ENCODE measurements around the gene DNAJC22. TPM values are rescaled to one million over a fixed set of nuclear protein-coding genes. Genes with fewer than 3 reads are reported as not detected.
A peak's percentile ranks its signal among the peaks of the same experiment; 100 is the strongest.

The DNAJC22 gene
- polyA plus RNA-seq, 1 of the 3 experiments (the other 2 are of a cell fraction) = 4.5 TPM

DNA sequence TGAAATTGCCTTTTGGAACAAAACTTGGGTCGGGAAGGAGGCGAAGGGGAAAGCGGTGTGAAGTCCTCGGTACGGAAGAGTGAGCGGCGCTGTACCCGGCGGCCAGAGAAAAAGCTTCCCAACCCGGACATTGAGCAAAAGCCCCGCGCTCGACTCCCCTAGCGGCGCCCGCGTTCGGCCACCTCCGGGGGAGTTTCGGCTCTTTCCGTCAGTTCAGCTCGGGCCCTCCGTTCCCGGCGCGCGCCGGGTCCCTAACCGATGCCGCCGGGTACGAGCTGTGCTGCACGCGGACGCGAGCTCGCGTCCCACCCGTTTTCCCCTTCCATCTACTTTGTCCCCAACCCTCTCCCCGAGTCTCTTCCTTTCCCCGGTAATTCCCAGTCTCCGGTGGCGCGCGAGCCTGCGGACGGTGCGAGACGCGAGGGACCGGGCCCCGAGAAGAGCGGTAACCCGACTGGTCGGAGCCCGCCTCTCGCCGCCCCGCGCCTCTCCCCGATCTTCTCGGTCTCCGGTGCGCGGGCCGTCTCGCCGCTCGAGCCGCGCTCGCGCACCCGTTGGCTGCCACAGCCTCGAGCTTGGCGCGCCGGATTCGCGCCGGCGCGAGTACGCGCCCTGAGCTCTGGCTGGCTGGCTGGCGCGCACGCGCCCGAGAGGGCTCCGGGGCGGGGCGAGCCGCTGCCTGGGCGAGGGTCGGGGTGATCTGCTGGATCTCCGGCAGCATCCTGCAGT is 20.1 kb downstream of the DNAJC22 start:
- H4K20me1 ChIP-seq (ENCODE audit: insufficient read depth) = peaks cover 29% of the 10 kb centered on the region
- WGBS (ENCODE audit: low lambda C conversion rate) = 1% methylated on average over 40 of the region's 97 CpGs

More for the DNA sequence above, 20.1 kb downstream of the DNAJC22 start:
- Histone ChIP-seq H3F3A (replicated peaks; ENCODE audit: insufficient read depth) (peaks cover 25% of the 10 kb centered on the region), H3K36me3 (replicated peaks in 1 of 2; ENCODE audit: control insufficient read depth in 1 of 2, insufficient read depth in 2 of 2, low read length in 1 of 2) (peaks cover 0 to 17% of the 10 kb centered on the region in 2 experiments), H3K4me1 (ENCODE audit: control insufficient read depth in 1 of 2, insufficient read depth in 2 of 2, low read depth in 1 of 2, low read length in 1 of 2) (peaks cover 3 to 6% of the 10 kb centered on the region in 2 experiments; a peak in 3 of 4 replicates), H3K27ac (ENCODE audit: low read depth in 2 of 2, low read length in 1 of 2) (peak overlapping the region; percentile 90 to 95), H2AFZ (ENCODE audit: low read depth) (peak overlapping the region; percentile 77), H3K9me3 (no peaks in the 10 kb centered on the region), H3K4me2 (peak overlapping the region; percentile 82), H3K27me3 (ENCODE audit: insufficient read depth) (no peaks in the 10 kb centered on the region), H3K4me3 (ENCODE audit: low read depth in 2 of 2, low read length in 1 of 2) (peak overlapping the region; percentile 79 to 91), H3K9ac (peak overlapping the region; percentile 98), H3K9me2 (no peaks in the 10 kb centered on the region), H3K79me2 (ENCODE audit: insufficient read depth) (peaks cover 50% of the 10 kb centered on the region)
- POLR2A ChIA-PET = interaction anchor here (0.9 to 1.6 kb wide), 11 partner anchors 8 to 237 kb away, joined by 3 to 11 read pairs (median 4); partner anchors contain the start of genes TROAP and TUBA1B
- TF ChIP-seq RCOR1 (IDR thresholded peaks at IDR 0.05; ENCODE audit: low read length) = no peak
- peak; percentile 68 for TF ChIP-seq MXI1 (IDR thresholded peaks at IDR 0.05; ENCODE audit: low read depth, low read length)
- 0 out of 2 replicates have a peak, but pooled peaks have one; percentile 38 for TF ChIP-seq RFX5 (IDR thresholded peaks at IDR 0.05; ENCODE audit: low read length)
- 0 out of 2 replicates have a peak, but pooled peaks have one; percentile 53 for TF ChIP-seq ELF1 (IDR thresholded peaks at IDR 0.05)
- TF ChIP-seq, protein P1, sequence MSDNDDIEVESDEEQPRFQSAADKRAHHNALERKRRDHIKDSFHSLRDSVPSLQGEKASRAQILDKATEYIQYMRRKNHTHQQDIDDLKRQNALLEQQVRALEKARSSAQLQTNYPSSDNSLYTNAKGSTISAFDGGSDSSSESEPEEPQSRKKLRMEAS (IDR thresholded peaks at IDR 0.05; ENCODE audit: low read depth) = peak; percentile 45; the same call in 1 of the 2 replicates
- peak; percentile 92 for TF ChIP-seq NRF1 (IDR thresholded peaks at IDR 0.05; ENCODE audit: low read depth, low read length)
- TF ChIP-seq POLR2AphosphoS5 (IDR thresholded peaks at IDR 0.05; ENCODE audit: low read depth, low read length) = peak; percentile 36
- TF ChIP-seq, protein P2, sequence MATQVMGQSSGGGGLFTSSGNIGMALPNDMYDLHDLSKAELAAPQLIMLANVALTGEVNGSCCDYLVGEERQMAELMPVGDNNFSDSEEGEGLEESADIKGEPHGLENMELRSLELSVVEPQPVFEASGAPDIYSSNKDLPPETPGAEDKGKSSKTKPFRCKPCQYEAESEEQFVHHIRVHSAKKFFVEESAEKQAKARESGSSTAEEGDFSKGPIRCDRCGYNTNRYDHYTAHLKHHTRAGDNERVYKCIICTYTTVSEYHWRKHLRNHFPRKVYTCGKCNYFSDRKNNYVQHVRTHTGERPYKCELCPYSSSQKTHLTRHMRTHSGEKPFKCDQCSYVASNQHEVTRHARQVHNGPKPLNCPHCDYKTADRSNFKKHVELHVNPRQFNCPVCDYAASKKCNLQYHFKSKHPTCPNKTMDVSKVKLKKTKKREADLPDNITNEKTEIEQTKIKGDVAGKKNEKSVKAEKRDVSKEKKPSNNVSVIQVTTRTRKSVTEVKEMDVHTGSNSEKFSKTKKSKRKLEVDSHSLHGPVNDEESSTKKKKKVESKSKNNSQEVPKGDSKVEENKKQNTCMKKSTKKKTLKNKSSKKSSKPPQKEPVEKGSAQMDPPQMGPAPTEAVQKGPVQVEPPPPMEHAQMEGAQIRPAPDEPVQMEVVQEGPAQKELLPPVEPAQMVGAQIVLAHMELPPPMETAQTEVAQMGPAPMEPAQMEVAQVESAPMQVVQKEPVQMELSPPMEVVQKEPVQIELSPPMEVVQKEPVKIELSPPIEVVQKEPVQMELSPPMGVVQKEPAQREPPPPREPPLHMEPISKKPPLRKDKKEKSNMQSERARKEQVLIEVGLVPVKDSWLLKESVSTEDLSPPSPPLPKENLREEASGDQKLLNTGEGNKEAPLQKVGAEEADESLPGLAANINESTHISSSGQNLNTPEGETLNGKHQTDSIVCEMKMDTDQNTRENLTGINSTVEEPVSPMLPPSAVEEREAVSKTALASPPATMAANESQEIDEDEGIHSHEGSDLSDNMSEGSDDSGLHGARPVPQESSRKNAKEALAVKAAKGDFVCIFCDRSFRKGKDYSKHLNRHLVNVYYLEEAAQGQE (IDR thresholded peaks at IDR 0.05; ENCODE audit: low read depth, low read length) = no peak
- TF ChIP-seq EP300 (IDR thresholded peaks at IDR 0.05; ENCODE audit: borderline replicate concordance in 1 of 2, low read depth in 1 of 2, low read length in 1 of 2) = peak in 1 of 2 experiments; percentile 15; a peak in 1 of 4 replicates
- peak; percentile 96; the same call in 1 of the 2 replicates for TF ChIP-seq TAF1 (IDR thresholded peaks at IDR 0.05; ENCODE audit: borderline replicate concordance, low read depth, low read length)
- TF ChIP-seq CTCF (IDR thresholded peaks at IDR 0.05) = peak; percentile 37
- TF ChIP-seq RXRA (IDR thresholded peaks at IDR 0.05; ENCODE audit: borderline replicate concordance, low read depth) = 0 out of 2 replicates have a peak, but pooled peaks have one; percentile 24
- no peak for TF ChIP-seq EZH2phosphoT487 (IDR thresholded peaks at IDR 0.05; ENCODE audit: borderline replicate concordance, low read depth)
- peak; percentile 47 for TF ChIP-seq CHD2 (IDR thresholded peaks at IDR 0.05; ENCODE audit: low read length, partially characterized antibody)
- TF ChIP-seq, protein P3, sequence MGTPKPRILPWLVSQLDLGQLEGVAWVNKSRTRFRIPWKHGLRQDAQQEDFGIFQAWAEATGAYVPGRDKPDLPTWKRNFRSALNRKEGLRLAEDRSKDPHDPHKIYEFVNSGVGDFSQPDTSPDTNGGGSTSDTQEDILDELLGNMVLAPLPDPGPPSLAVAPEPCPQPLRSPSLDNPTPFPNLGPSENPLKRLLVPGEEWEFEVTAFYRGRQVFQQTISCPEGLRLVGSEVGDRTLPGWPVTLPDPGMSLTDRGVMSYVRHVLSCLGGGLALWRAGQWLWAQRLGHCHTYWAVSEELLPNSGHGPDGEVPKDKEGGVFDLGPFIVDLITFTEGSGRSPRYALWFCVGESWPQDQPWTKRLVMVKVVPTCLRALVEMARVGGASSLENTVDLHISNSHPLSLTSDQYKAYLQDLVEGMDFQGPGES (IDR thresholded peaks at IDR 0.05; ENCODE audit: low read depth, low read length) = no peak
- 0 out of 2 replicates have a peak, but pooled peaks have one; percentile 8 for TF ChIP-seq SIN3A (IDR thresholded peaks at IDR 0.05; ENCODE audit: borderline replicate concordance, low read depth, low read length)
- TF ChIP-seq YY1 (IDR thresholded peaks at IDR 0.05; ENCODE audit: low read depth) = peak; percentile 46; the same call in 1 of the 2 replicates
- CTCF ChIA-PET = interaction anchor here (0.7 to 16.8 kb wide), 11 partner anchors 9 to 213 kb away, joined by 3 to 617 read pairs (median 8); partner anchors contain the start of genes C1QL4, DNAJC22, KCNH3 and TROAP
- DNase-seq = peak; percentile 98

All from SK-N-SH (cell line).